Measurements from ENCODE around the gene UBE2E2.

UBE2E2 gene

GRCh38 chr3:23202921-23203707 lies at the start of gene UBE2E2:
Gene UBE2E2 (plus strand): TSS chr3:23203327.
- TF ChIP-seq CTCF (conservative IDR thresholded peaks at IDR 0.05; ENCODE audit: low read depth, low read length), result no peak
- DNase-seq (ENCODE audit: low read depth), result peak; percentile 13
- H3K4me3 ChIP-seq (ENCODE audit: low read length), result peak within 1 kb of the TSS; percentile 83

DNA sequence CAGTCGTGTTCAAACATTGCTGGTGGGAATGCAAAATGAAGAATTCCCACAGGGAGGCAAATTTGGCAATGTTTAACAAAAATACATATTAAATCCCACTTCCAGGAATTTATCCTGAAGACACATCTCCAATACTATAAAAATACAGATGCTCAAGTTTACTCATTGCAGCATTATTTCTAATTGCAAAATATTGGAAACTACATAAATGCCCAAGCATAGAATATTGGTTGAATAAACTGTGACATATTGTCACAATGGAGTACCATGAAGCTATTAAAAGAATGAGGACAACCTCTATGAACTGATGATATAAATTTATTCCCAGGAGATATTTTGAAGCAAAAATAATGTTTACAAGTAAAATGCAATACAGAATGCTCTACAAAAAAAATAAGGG lies 49.7 kb upstream of the UBE2E2 start:
- H3K4me3 ChIP-seq (ENCODE audit: low read length), result no peak overlapping the region
- no peak for DNase-seq (ENCODE audit: low read depth)
- no peak for TF ChIP-seq CTCF (conservative IDR thresholded peaks at IDR 0.05; ENCODE audit: low read depth, low read length)

DNA sequence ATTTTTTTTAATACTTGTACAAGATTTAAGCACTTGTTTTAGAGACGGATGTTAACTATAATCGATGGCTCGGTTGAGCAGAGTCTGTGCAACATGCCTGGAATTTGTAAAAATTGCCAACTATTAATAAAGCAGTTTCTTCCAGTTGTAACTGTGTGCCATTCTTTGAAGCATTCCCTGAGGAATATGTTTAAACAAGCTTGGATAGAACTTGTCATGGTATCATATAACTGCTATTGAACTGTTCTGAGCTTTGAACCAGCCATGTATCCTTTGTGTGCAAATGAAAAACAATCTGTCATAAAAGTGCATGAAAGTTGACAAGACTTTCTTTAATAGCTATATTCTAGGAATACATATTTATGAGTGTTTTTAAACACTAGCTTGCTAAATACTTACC lies 45.8 kb upstream of the UBE2E2 start:
- H3K4me3 ChIP-seq (ENCODE audit: low read length), result no peak overlapping the region
- DNase-seq (ENCODE audit: low read depth), result no peak
- no peak for TF ChIP-seq CTCF (conservative IDR thresholded peaks at IDR 0.05; ENCODE audit: low read depth, low read length)

GRCh38 chr3:23159929-23160328 lies 43.2 kb upstream of the UBE2E2 start:
- no peak overlapping the region for H3K4me3 ChIP-seq (ENCODE audit: low read length)
- DNase-seq (ENCODE audit: low read depth), result peak; percentile 34
- TF ChIP-seq CTCF (conservative IDR thresholded peaks at IDR 0.05; ENCODE audit: low read depth, low read length), result no peak

GRCh38 chr3:23161308-23161707 lies 41.8 kb upstream of the UBE2E2 start:
- DNase-seq (ENCODE audit: low read depth), result no peak
- no peak for TF ChIP-seq CTCF (conservative IDR thresholded peaks at IDR 0.05; ENCODE audit: low read depth, low read length)

DNA sequence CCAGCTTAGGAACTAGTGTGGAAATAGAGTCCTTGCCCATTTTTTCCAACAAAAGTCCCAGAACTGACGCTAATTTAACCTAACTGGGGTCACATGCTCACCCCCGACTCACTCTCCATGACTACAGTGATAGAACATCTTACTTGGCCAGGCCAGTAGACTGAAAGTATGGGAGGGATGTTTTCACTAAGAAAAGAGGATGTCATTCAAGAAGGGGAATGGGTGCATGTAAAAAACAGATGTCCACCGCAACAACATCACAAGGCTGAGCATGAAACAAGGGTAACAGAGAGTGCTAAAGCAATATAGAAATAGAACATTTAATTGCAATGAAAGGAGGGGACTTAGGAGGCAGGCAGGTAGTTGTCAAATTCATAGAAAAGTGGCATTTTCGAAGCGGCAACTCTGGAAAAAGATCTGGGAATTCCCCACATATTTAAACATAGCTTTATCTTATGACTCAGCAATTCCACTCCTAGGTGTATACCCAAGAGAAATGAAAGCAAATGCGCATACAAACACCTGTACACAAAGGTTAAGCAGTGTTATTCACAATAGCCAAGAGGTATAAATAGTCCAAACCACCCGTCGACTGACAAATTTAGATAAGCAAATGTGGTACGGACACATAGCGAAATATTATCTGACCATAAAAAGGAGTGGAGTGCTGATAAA lies 41.1 kb upstream of the UBE2E2 start:
- H3K4me3 ChIP-seq (ENCODE audit: low read length), result no peak overlapping the region
- DNase-seq (ENCODE audit: low read depth), result no peak
- no peak for TF ChIP-seq CTCF (conservative IDR thresholded peaks at IDR 0.05; ENCODE audit: low read depth, low read length)

More at GRCh38 chr3:23161308-23161707, 41.8 kb upstream of the UBE2E2 start:
- H3K4me3 ChIP-seq (ENCODE audit: low read length), result no peak overlapping the region

- TF ChIP-seq CTCF (conservative IDR thresholded peaks at IDR 0.05; ENCODE audit: low read depth, low read length), result no peak
- no peak for DNase-seq (ENCODE audit: low read depth)
- no peak overlapping the region for H3K4me3 ChIP-seq (ENCODE audit: low read length)
These were observed 40.2 kb upstream of the UBE2E2 start for GRCh38 chr3:23162934-23163333.

Data from retinal pigment epithelial cell (primary cell).